ENCODE results near the gene ATP10D. TPM values are rescaled to one million over a fixed set of nuclear protein-coding genes. Genes with fewer than 3 reads are reported as not detected.

The ATP10D gene
- total and polyA plus RNA-seq, 9 of the 15 experiments (the other 6 are each of a cell fraction or from before 2014, with no cell fraction given) = 0.10 to 0.36 (median 0.19) TPM; not detected in 1

- TF ChIP-seq NKRF (IDR thresholded peaks at IDR 0.05; ENCODE audit: borderline replicate concordance) (peak; percentile 69; the same call in 1 of the 2 replicates), CBFA2T2 (conservative IDR thresholded peaks at IDR 0.05) (peak; percentile 95), ZNF584 (CRISPR knock-in tag; IDR thresholded peaks at IDR 0.05; ENCODE audit: low read depth) (no peak), SRSF1 (IDR thresholded peaks at IDR 0.05; ENCODE audit: low read depth, low read length) (no peak), ZNF785 (CRISPR knock-in tag; IDR thresholded peaks at IDR 0.05) (no peak), RAD51 (IDR thresholded peaks at IDR 0.05; ENCODE audit: borderline replicate concordance, low read depth) (peak; percentile 99), POLR2AphosphoS2 (IDR thresholded peaks at IDR 0.05; ENCODE audit: low read length) (no peak), ZNF398 (CRISPR knock-in tag; IDR thresholded peaks at IDR 0.05) (no peak), BRF2 (IDR thresholded peaks at IDR 0.05; ENCODE audit: borderline replicate concordance, insufficient read depth, insufficient read length) (no peak), SMARCB1 (IDR thresholded peaks at IDR 0.05; ENCODE audit: insufficient read length, low read depth) (no peak), ZFP91 (CRISPR knock-in tag; IDR thresholded peaks at IDR 0.05) (peak; percentile 84), TCF7 (IDR thresholded peaks at IDR 0.05; ENCODE audit: borderline replicate concordance) (no peak), DPF2 (IDR thresholded peaks at IDR 0.05) (no peak), RFX7 (CRISPR knock-in tag; IDR thresholded peaks at IDR 0.05) (no peak), ERF (CRISPR knock-in tag; IDR thresholded peaks at IDR 0.05) (no peak), ZNF408 (CRISPR knock-in tag; IDR thresholded peaks at IDR 0.05; ENCODE audit: low read depth) (no peak), ZBTB34 (CRISPR knock-in tag; IDR thresholded peaks at IDR 0.05) (no peak), ESRRB (CRISPR knock-in tag; IDR thresholded peaks at IDR 0.05; ENCODE audit: borderline replicate concordance) (no peak), POLR2A (conservative IDR thresholded peaks at IDR 0.05) (peak; percentile 78), NR2C1 (IDR thresholded peaks at IDR 0.05) (no peak), NR2C1 (tag; IDR thresholded peaks at IDR 0.05) (no peak), HIVEP1 (CRISPR knock-in tag; IDR thresholded peaks at IDR 0.05) (no peak), RNF2 (IDR thresholded peaks at IDR 0.05) (no peak)
Observed at GRCh38 chr4:47463235-47463956, 21.7 kb upstream of the ATP10D start, which contains the start of gene COMMD8 (continued).
